HG02642 (cell line): Measurements from ENCODE around the gene DIP2B.

ENCODE experiments used
- ATAC-seq: cut with Tn5 transposase; IDR thresholded peaks from one replicate; pipeline ENCODE4 v1.9.1; 2021; ENCODE audit warnings: mild to moderate bottlenecking; ENCODE audit not compliant: unreplicated experiment, poor library complexity

DIP2B gene

GRCh38 chr12:50571786-50572185 lies 67.0 kb downstream of the DIP2B start:
- no peak for ATAC-seq

GRCh38 chr12:50572287-50572686 lies 67.5 kb downstream of the DIP2B start:
- ATAC-seq = no peak

GRCh38 chr12:50572760-50573159 lies 68.0 kb downstream of the DIP2B start:
- ATAC-seq = no peak

- no peak for ATAC-seq
Observed at GRCh38 chr12:50573271-50573670, 68.5 kb downstream of the DIP2B start.

DNA sequence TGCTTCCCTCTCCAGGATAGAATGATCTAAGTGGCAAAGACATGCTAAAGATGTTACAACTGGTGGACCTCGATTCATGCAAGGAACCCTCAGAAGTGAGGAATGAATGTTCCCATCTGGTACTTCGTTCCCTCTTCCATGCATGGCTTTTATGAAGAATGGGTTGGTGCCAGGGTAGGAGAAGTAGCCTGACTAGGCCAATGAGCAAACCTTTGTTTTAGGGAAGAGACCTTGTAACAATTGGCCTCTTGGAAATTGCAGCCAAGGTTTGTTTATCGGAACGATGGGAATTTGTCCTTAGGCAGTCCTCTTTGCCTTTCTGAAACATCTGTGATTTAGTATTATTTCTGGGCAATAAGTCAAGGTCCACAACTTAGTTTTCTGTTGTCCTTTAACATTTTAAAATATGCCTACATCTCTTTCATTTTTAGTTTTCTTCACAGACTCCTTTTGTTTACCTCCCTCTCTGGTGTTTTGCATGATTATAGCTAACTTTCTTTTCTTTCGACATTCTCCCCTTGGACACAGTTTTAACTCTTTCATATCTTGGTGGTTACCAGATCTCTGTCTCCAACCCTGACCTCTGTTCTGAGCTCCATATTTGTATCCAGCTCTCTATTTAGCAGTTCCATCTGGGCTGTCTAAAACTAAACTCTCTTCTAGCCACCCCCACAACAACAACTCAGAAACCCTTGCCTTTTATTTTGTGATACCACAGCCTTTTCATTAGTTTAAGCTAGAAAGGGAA lies 70.0 kb downstream of the DIP2B start:
- no peak for ATAC-seq

GRCh38 chr12:50579757-50580267 lies 75.0 kb downstream of the DIP2B start:
- ATAC-seq = no peak

- ATAC-seq = no peak
Observed at GRCh38 chr12:50580436-50580835, 75.7 kb downstream of the DIP2B start.

- no peak for ATAC-seq
Observed at GRCh38 chr12:50581226-50582184, 76.7 kb downstream of the DIP2B start.

- no peak for ATAC-seq
Observed at GRCh38 chr12:50584135-50584534, 79.3 kb downstream of the DIP2B start.

DNA sequence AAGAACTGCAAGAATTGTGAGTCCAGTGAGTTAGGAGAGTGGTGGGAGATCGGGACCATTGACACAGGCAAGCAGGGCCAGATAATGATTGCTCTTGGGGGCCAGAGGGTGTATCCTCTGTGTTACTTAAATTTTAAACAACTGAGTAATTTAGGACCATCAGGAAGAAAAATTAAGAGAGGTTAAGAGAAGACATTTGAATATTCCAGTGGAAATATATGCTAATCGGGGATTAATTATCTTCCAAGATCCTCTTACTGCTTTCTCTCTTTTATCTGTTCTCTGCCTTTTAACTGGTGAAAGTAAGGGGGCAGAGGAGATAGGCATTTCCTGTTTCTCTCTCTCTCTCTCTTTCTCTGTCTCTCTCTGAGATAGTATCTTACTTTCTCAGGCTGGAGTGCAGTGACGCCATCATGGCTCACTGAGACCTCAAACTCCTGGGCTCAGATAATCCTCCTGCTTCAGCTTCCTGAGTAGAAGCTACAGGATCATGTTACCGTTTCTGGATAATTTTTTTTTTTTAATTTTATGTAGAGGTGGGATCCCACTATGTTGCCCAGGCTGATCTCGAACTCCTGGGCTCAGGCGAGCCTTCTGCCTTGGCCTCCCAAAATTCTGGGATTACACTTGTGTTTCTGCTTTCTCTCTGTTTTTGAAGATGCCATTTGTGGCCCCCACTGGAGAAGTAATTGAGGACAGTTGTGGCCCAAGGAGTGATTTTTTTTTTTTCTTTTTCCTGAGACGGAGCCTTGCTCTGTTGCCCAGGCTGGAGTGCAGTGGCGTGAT lies 85.1 kb downstream of the DIP2B start:
- no peak for ATAC-seq

DNA sequence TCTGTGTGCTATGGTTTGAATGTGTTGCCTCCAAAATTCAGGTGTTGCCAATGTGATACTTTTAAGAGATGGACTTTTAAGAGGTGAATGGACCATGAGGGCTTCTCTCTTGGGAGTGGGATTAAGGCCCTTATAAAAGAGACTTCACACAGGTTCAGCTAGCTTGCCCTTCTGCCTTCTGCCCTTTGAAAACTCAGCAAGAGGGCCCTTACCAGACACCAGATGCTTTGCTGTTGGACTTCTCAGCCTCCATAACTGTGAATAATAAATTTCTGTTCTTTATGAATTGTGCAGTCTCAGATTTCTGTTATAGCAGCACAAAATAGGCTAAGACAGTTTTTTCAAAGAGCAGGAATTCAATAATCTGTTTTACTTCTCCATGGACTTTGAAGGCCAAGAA lies 86.1 kb downstream of the DIP2B start:
- no peak for ATAC-seq

DNA sequence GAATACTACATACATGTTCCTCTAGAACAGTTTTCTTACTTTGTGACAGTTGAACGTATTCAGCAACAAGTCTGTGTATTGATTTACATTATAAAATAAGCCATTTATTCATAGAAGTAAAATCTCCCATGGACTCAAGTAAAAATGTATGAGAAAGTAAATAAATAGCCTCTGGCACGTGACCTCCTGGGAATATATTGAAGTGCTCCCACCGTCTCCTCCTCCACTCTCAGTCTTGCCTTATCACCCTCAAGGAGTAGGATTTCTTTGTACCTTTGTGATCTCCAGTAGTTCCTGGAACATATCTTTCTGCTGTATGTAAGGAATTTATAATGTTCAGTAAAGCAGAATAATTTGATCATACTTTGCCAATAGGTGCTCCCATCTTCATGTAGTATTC lies 90.9 kb downstream of the DIP2B start:
- ATAC-seq = no peak

DNA sequence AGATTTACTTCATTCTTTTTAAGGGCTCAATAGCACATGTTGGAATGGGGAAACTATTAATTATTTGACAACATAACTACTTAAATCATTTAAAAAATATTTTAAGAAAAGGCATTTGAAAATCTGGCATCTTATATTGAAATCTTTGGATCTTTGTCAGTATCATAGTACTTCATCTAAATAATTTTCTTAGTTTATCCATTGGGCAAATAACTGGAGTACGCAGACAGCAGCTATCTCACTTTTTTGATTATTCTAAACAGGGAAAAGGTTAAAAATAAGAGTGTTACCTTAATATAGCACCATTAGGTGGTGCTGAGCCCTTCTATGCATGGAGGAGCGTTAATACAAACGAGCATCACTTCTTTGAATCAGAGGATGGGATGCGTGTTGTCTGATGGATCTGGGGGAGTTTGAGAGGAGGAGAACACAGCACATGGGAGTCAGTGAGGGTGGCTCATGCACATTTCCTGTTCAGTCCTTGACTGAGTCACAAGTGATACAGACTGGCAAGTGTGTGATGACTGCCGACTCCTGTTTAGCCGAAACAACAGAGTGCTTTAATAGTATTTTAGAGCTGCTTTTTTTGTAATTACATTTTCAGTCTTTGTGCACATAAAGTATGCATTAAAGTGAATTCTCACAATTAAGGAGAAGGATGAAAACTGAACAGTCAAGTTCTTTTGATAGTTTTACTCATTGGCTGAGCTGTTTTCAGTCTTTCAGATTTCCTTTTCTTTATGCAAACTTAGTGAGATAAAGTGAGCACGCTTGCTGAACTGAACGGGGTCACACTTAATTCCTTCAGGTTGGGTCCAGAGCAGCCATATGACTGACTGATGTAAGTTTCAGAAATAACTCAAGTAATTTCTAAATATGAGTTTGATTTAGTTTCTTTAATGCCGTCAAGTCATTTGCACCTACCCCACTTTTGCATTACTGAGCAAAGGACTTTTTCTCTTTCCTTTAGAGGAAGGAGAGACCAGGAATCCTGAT lies 92.7 kb downstream of the DIP2B start:
- ATAC-seq = peak; percentile 74

GRCh38 chr12:50598321-50598862 lies 93.6 kb downstream of the DIP2B start:
- ATAC-seq = no peak

- no peak for ATAC-seq
Observed at GRCh38 chr12:50599366-50600095, 94.7 kb downstream of the DIP2B start.

DNA sequence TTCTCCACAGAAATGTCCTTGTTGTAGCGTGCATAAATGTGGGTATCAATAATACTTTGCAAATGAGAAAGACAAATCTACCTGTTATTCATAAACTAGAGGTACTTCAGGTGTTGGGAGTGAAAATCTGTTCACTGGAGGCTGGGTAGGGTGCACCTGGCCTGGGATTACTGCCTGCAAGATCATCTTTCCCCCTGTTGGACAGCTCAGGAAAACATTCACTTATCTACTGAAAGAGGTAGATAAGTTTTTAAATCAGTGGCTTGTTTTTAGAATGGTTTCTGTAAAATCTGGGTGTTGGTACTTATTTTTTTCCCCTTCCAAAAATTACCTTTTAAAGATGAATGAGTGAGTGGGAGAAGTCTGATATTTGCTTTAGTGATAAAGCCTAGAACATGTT lies 95.6 kb downstream of the DIP2B start:
- ATAC-seq = no peak

DNA sequence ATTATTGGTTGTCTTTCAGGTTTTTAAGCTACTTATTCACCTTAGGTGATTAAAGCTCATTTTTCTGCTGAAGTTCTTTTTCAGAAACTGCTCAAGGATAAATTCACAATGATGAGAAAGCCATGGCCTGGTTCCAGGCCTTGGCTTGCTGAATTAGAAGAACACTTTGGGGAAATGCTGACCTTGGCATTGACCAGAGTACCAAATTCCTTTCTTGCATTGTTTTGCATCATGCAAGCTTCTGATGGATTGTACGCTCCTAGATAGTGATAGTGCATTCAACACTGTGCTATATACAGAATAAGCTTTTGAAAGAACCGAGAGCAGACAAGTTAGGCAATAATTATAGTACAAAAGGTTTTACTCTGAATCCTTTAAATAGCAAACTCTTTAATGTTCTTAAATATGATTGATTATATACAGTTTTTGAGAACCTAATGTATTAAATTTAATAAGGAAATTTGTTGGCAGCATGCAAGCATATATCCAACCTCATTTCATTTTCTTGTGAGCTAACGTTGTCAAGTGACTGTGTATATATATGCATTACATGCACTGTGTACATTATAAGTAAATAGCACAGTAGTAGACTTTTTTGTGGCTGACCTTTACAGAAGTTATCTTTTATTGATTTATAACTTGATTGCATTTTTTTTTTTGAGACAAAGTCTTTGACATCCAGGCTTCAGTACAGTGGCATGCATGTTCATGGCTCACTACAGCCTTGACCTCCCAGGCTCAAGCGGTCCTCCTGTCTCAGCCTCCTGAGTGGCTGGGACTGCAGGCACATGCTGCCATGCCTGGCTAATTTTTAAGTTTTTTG lies 99.2 kb downstream of the DIP2B start:
- ATAC-seq = no peak

- ATAC-seq = no peak
Observed at GRCh38 chr12:50604640-50604920, 99.8 kb downstream of the DIP2B start.
